Lower lobe of right lung (tissue), 2 donors: Measurements from ENCODE around the gene DSE. TPM values are rescaled to one million over a fixed set of nuclear protein-coding genes. Genes with fewer than 3 reads are reported as not detected.

Source experiments
- ATAC-seq, 2 donors: fragments of 200-7000 bp; cut with Tn5 transposase; one replicate each; pipeline ENCODE4 v1.9.1; 2020 to 2022; ENCODE audit warnings: mild to moderate bottlenecking in 2 of 2, moderate library complexity in 2 of 2
- DNase-seq: peaks from one replicate; pipeline ENCODE4 v3.0.0-alpha.2; 2020
- H3K27ac ChIP-seq: fragments of 200-600 bp; one replicate; pipeline ENCODE4 v1.8.0; 2022
- H3K27me3 ChIP-seq: fragments of 200-600 bp; one replicate; pipeline ENCODE4 v1.8.0; 2022; ENCODE audit warnings: low read depth
- H3K36me3 ChIP-seq: fragments of 200-600 bp; one replicate; pipeline ENCODE4 v1.8.0; 2022; ENCODE audit warnings: mild to moderate bottlenecking
- H3K4me1 ChIP-seq: fragments of 200-600 bp; one replicate; pipeline ENCODE4 v1.8.0; 2022
- H3K4me3 ChIP-seq: fragments of 200-600 bp; one replicate; pipeline ENCODE4 v1.8.0; 2022; ENCODE audit warnings: mild to moderate bottlenecking
- H3K9me3 ChIP-seq: fragments of 200-600 bp; one replicate; pipeline ENCODE4 v1.8.0; 2022
- intact Hi-C: fragments of 100-400 bp; cut with DNase I; formaldehyde crosslinking; loops from one replicate; pipeline ENCODE4 v1.11.0; 2022
- total RNA-seq: library from RNA; stranded (reverse); fragmentation: NEBNext Ultra II Directional; extraction: Animal tissue kit (Norgen Biotek cat#: 25700); gene quantifications from one replicate; pipeline ENCODE4 v1.2.1, GENCODE V29; 2021
- TF ChIP-seq, protein P1 (sequence below): fragments of 200-600 bp; IDR thresholded peaks from one replicate; pipeline ENCODE4 v1.8.0; 2022; ENCODE audit warnings: antibody characterized with exemption, mild to moderate bottlenecking
- donor health status: DM: no; HTN: yes; CAD: no; lungs with severe emphysema.

Gene DSE
- total RNA-seq, 1 donor from 2014 or later, result 59.7 TPM

DNA sequence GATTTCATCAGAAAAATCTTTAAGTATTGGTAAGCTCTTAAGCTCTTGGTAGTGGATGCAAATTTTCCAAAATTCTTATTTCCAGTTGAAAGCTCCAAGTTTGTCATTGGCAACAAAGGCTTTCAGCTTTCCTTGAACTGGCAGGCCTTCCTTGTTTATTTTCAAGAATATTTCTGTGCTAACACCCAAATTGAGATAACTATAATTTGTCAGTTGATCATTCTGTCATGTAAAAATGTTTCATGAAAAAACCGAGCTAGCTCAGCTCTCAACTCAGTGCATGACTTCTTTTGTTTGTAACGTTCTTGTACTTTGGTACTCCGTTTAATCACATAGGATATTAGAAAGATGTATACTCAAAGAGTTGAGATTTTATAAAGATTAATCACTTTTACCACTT is 51.5 kb downstream of the DSE start:
- peaks cover 10% of the 10 kb centered on the region for H3K36me3 ChIP-seq
- no peak overlapping the region for H3K27ac ChIP-seq
- TF ChIP-seq, protein P1, sequence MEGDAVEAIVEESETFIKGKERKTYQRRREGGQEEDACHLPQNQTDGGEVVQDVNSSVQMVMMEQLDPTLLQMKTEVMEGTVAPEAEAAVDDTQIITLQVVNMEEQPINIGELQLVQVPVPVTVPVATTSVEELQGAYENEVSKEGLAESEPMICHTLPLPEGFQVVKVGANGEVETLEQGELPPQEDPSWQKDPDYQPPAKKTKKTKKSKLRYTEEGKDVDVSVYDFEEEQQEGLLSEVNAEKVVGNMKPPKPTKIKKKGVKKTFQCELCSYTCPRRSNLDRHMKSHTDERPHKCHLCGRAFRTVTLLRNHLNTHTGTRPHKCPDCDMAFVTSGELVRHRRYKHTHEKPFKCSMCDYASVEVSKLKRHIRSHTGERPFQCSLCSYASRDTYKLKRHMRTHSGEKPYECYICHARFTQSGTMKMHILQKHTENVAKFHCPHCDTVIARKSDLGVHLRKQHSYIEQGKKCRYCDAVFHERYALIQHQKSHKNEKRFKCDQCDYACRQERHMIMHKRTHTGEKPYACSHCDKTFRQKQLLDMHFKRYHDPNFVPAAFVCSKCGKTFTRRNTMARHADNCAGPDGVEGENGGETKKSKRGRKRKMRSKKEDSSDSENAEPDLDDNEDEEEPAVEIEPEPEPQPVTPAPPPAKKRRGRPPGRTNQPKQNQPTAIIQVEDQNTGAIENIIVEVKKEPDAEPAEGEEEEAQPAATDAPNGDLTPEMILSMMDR, result no peak
- H3K4me3 ChIP-seq, result no peak overlapping the region
- DNase-seq (no peak), ATAC-seq (no peak)
- no peaks in the 10 kb centered on the region for H3K9me3 ChIP-seq
- H3K4me1 ChIP-seq, result no peaks in the 10 kb centered on the region
- intact Hi-C loops, result no loop called here
- H3K27me3 ChIP-seq, result no peaks in the 10 kb centered on the region

DNA sequence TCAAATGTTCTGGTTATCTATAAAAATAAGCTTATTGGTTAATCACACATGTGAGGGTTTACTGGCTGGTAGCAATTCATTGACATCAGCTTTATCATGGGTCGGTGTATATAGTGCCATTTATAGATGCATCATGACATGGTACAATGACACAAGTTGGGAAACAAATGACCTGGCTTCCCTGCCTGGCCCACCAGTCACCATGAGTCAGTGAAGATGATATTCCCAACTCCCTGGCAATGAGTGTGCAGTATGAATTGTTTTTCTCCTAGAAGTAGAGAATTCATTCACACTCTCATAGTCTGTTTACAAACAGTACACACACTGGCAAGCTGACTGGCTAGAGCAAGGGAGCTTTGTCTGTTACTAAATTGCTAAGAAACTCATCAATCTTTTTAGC is 53.3 kb downstream of the DSE start:
- Histone ChIP-seq H3K27ac (no peak overlapping the region), H3K27me3 (no peaks in the 10 kb centered on the region), H3K9me3 (no peaks in the 10 kb centered on the region), H3K36me3 (peaks cover 25% of the 10 kb centered on the region), H3K4me3 (no peak overlapping the region), H3K4me1 (no peaks in the 10 kb centered on the region)
- ATAC-seq (no peak), DNase-seq (no peak)
- TF ChIP-seq, protein P1, result no peak
- intact Hi-C loops, result no loop called here

DNA sequence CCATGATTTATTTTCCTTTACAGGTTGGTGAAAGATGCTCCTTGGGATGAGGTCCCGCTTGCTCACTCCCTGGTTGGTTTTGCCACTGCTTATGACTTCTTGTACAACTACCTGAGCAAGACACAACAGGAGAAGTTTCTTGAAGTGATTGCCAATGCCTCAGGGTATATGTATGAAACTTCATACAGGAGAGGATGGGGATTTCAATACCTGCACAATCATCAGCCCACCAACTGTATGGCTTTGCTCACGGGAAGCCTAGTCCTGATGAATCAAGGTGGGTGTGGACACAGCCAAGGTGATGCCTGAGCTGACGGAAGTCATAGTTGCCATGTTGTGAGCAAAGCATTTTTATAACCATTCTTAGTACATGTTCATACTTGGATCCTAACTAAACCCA is 55.8 kb downstream of the DSE start:
- intact Hi-C loops, result no loop called here
- TF ChIP-seq, protein P1, result no peak
- peaks cover 34% of the 10 kb centered on the region for H3K36me3 ChIP-seq
- DNase-seq (no peak), ATAC-seq (no peak)
- no peaks in the 10 kb centered on the region for H3K4me1 ChIP-seq
- no peak overlapping the region for H3K27ac ChIP-seq
- H3K4me3 ChIP-seq, result no peak overlapping the region
- H3K9me3 ChIP-seq, result no peaks in the 10 kb centered on the region
- no peaks in the 10 kb centered on the region for H3K27me3 ChIP-seq

DNA sequence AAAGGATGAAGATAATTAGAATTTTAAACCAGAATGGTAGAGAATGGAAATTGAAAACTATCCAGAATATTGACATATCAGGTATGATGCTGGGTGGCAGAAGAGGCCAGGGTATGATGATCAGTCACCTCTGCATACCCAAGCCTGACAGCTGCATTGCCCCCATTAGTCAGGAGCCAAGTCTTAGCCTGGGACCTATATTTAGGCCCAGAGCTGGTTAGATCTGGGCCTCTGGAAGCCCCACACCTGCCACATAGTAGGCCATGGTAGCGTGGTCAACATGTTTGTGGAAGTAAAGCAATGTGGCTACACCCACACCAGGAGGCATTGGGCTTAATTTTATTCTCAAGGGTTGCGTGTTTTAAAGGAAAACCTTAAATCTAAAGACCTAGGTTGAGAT is 58.4 kb downstream of the DSE start:
- Histone ChIP-seq H3K27me3 (no peaks in the 10 kb centered on the region), H3K36me3 (peaks cover 58% of the 10 kb centered on the region), H3K4me3 (no peak overlapping the region), H3K4me1 (no peaks in the 10 kb centered on the region), H3K9me3 (no peaks in the 10 kb centered on the region), H3K27ac (no peak overlapping the region)
- TF ChIP-seq, protein P1, result no peak
- ATAC-seq, result no peak
- DNase-seq, result no peak
- intact Hi-C loops, result no loop called here

DNA sequence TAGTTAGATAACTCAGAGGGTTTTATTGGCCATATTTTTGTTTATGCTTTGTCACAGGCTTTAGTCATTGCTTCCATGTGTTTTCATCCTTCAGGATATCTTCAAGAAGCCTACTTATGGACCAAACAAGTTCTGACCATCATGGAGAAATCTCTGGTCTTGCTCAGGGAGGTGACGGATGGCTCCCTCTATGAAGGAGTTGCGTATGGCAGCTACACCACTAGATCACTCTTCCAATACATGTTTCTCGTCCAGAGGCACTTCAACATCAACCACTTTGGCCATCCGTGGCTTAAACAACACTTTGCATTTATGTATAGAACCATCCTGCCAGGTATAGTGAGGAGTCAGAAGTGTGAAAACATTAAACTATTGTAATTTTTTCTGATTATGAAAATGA is 60.1 kb downstream of the DSE start:
- Histone ChIP-seq H3K27ac (no peak overlapping the region), H3K4me1 (no peaks in the 10 kb centered on the region), H3K4me3 (no peak overlapping the region), H3K9me3 (no peaks in the 10 kb centered on the region), H3K27me3 (no peaks in the 10 kb centered on the region), H3K36me3 (peaks cover 66% of the 10 kb centered on the region)
- DNase-seq, result no peak
- no peak for ATAC-seq
- intact Hi-C loops, result no loop called here
- TF ChIP-seq, protein P1, result no peak
